Pancreas (tissue), 10 donors: ENCODE data around the gene UBFD1. TPM values are rescaled to one million over a fixed set of nuclear protein-coding genes. Genes with fewer than 3 reads are reported as not detected.

ENCODE experiments used
- ATAC-seq, 4 donors: fragments of 200-7000 bp; cut with Tn5 transposase; one replicate each; pipeline versions ENCODE4 v1.8.0 to v1.9.1; 2020; ENCODE audit warnings: mild to moderate bottlenecking in 4 of 4, moderate library complexity in 4 of 4
- DNase-seq, 6 donors: peaks; one replicate each; pipeline ENCODE4 v3.0.0-alpha.2; 2020
- FAIRE-seq: peaks from 2 replicates; lab custom pipeline; 2012; peaks lifted over from hg19 to GRCh38; lab: Jason Lieb, UNC
- H3K27ac ChIP-seq, 4 donors: fragments of 200-600 bp; sonication (generic); 1 replicate in 3 of 4; 2 replicates in 1 of 4; pipeline versions ENCODE4 v1.5.0 to v1.8.0; 2020
- H3K27me3 ChIP-seq, 4 donors: fragments of 200-600 bp; one replicate each; pipeline ENCODE4 v1.8.0; 2021
- H3K36me3 ChIP-seq, 3 donors: fragments of 200-600 bp; sonication (generic) in 1 of 3; one replicate each; pipeline versions ENCODE4 v1.5.0 to v1.8.0; 2020 to 2021
- H3K4me1 ChIP-seq, 3 donors: fragments of 200-600 bp; one replicate each; pipeline ENCODE4 v1.8.0; 2021
- H3K4me3 ChIP-seq, 4 donors: fragments of 200-600 bp; sonication (generic) in 2 of 4; one replicate each; pipeline versions ENCODE4 v1.5.0 to v1.8.0; 2020 to 2021
- H3K9me3 ChIP-seq, 4 donors: fragments of 200-600 bp; one replicate each; pipeline ENCODE4 v1.8.0; 2021
- WGBS, 2 donors: extraction: QIAGEN DNeasy Blood & Tissue Kit; methylation state at CpG; one replicate each; pipeline ENCODE4 v1.1.7; 2013; 5-methylcytosine and 5-hydroxymethylcytosine counted together
- intact Hi-C, 3 donors: fragments of 100-400 bp; cut with DNase I; formaldehyde crosslinking; loops; one replicate each; pipeline versions ENCODE4 v1.11.1 to v1.14.2; 2022
- polyA plus RNA-seq, 2 donors: library from polyadenylated mRNA; stranded (reverse); fragments of 200-250 nt; gene quantifications; one replicate each; pipeline ENCODE4 v1.2.3, GENCODE V29; 2013
- total RNA-seq, 6 donors: library from RNA; stranded (reverse); fragmentation: NEBNext Ultra II Directional in 4 of 6; extraction: Animal tissue kit (Norgen Biotek cat#: 25700) in 4 of 6; gene quantifications; one replicate each; pipeline versions ENCODE4 v1.2.1 to v1.2.4, GENCODE V29; 2021 to 2023
- TF ChIP-seq, protein P1 (sequence below), 4 donors: fragments of 200-600 bp; sonication (generic) in 3 of 4; IDR thresholded peaks; one replicate each; pipeline versions ENCODE4 v1.5.0 to v1.8.0; 2021; ENCODE audit warnings: antibody characterized with exemption in 4 of 4
- donor health status: healthy with polysubstance abuse.
- donor health status: DM: no; HTN: no; CAD: no; lungs with moderate emphysema.
- donor health status: DM: no; HTN: no; CAD: no.
- donor health status: control.
- donor health status: control.
- donor health status: Bipolar disorder and iron deficiency.
- donor health status: DM: yes; HTN: yes; CAD: no.
- donor health status: DM: no; HTN: no; CAD: no.
- donor health status: DM: no; HTN: no; CAD: no.
- donor health status: DM: yes; HTN: yes; CAD: no.

The UBFD1 gene
- total and polyA plus RNA-seq, 8 donors = 5.9 to 38.2 (median 17.6) TPM

DNA sequence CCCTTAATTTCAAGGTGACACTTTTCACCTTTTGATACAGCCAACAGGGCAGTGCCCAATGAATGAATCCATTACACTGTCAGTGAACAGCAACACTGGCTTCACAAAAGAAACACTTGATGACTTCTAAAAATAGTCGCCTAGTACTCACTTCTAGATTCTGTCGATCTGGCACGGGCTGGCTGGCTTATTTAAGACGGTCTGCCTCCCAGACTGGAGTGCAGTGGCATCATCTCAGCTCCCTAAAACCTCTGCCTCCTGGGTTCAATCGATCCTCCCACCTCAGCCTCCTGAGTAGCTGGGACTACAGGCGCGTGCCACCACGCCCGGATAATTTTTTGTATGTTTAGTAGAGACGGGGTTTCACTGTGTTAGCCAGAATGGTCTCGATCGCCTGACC, 36.7 kb downstream of the UBFD1 start:
- WGBS, 2 donors = 94 to 96% methylated on average over 12 of the region's 12 CpGs
- DNase-seq (no peak), FAIRE-seq (no peak)

DNA sequence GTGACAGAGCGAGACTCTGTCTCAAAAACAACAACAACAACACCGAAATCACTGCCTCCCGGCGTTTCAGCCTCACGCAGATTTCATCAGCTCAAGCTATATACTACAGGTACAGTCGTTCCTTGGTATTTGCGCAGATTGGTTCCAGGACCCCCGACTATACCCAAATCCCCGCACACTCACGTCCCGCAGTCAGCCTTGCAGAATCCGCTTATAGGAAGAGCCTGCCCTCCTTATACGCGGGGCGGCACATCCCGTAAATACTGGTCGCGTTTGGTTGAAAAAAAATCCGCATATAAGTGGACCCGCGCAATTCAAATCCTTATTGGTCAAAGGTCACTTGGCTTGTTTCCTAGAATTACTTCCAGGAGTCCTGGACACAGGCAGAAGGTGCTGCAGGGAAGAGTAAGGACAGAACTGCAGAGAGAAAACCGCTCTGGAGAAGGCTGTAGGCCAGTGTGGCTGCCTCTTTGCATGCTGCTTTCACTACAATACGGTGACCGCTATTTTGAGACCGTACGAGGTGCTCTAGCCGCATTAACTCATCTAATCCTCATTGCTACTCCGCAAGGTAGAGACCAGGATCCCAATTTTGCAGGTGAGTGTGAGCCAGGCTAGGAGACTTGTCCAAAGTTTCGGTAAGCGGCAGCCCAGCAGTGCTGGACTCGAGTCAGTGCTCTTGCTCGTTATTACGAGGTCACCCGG, 37.9 kb downstream of the UBFD1 start:
- 13% methylated on average over 34 of the region's 34 CpGs for WGBS, 2 donors
- Histone ChIP-seq H3K4me3 (peak overlapping the region; percentile 80 to 99 (median 87)), H3K9me3 (no peaks in the 10 kb centered on the region), H3K27me3 (no peaks in the 10 kb centered on the region), H3K36me3 (peaks cover 0 to 13% (median 0%) of the 10 kb centered on the region in 3 donors), H3K27ac (peak overlapping the region; percentile 27 to 47 (median 36)), H3K4me1 (peaks cover 7 to 11% (median 7%) of the 10 kb centered on the region in 3 donors)
- TF ChIP-seq, protein P1, sequence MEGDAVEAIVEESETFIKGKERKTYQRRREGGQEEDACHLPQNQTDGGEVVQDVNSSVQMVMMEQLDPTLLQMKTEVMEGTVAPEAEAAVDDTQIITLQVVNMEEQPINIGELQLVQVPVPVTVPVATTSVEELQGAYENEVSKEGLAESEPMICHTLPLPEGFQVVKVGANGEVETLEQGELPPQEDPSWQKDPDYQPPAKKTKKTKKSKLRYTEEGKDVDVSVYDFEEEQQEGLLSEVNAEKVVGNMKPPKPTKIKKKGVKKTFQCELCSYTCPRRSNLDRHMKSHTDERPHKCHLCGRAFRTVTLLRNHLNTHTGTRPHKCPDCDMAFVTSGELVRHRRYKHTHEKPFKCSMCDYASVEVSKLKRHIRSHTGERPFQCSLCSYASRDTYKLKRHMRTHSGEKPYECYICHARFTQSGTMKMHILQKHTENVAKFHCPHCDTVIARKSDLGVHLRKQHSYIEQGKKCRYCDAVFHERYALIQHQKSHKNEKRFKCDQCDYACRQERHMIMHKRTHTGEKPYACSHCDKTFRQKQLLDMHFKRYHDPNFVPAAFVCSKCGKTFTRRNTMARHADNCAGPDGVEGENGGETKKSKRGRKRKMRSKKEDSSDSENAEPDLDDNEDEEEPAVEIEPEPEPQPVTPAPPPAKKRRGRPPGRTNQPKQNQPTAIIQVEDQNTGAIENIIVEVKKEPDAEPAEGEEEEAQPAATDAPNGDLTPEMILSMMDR (IDR thresholded peaks at IDR 0.05) = no peak
- DNase-seq = no peak
- intact Hi-C loops = no loop called here
- no peak for FAIRE-seq
- ATAC-seq = peak; percentile 10 to 42 (median 22)

More for the DNA sequence above, 36.7 kb downstream of the UBFD1 start:
- H3K4me3 ChIP-seq = no peak overlapping the region
- H3K9me3 ChIP-seq = no peaks in the 10 kb centered on the region
- H3K36me3 ChIP-seq = peaks cover 0 to 20% (median 5%) of the 10 kb centered on the region in 3 donors
- no peaks in the 10 kb centered on the region for H3K27me3 ChIP-seq
- H3K4me1 ChIP-seq = peaks cover 7 to 11% (median 7%) of the 10 kb centered on the region in 3 donors
- no peak for ATAC-seq
- intact Hi-C loops = no loop called here
- no peak overlapping the region for H3K27ac ChIP-seq
- TF ChIP-seq, protein P1 (IDR thresholded peaks at IDR 0.05) = no peak

DNA sequence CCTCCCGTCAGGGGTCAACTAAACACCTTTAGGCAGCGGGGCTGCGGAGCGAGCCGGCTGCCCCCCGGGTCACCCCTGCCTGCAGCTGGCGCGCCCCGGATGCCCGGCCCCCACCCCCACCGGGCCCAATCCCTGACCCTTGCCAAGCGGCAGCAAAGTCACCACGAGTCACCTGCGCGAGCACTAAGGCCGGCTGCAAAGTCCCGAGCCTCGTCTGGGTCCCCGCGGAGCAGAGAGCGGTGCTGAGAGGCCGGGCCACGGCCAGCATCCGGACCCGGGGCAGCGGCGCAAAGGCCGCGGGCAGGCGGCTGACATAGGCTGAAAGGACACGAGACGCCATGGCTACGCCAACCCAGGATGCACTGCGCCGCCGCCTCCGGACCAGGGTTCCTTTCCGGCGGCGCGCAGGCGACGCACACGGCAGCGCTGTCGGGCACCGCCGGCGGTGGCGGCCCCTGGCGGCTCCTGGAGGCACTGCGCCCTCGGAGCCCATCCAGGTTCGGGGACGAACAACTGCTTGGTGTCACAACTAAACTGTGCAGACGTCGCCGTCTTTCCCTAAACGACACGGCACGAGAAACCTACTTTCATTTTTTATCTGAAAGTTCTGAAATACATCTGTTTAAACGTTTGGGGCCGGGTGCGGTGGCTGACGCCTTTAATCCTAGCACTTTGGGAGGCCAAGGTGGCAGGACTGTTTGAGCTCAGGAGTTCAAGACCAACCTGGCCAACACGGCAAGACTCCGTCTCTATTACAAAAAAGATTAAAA, 38.6 kb downstream of the UBFD1 start, which contains the start of gene NDUFAB1:
TSS of gene NDUFAB1 (minus strand) at position 366 of the 770 bp plus-strand sequence. CDS start at position 340, 26 bp downstream.
- Histone ChIP-seq H3K27me3 (no peaks in the 10 kb centered on the region), H3K36me3 (peaks cover 0 to 7% (median 0%) of the 10 kb centered on the region in 3 donors), H3K27ac (peak within 1 kb of the TSS; percentile 27 to 47 (median 36)), H3K9me3 (no peaks in the 10 kb centered on the region), H3K4me3 (peak within 1 kb of the TSS; percentile 80 to 99 (median 87)), H3K4me1 (peaks cover 7 to 11% (median 7%) of the 10 kb centered on the region in 3 donors)
- TF ChIP-seq, protein P1 (IDR thresholded peaks at IDR 0.05) = peak; percentile 100
- WGBS, 2 donors = 1% methylated on average over 59 to 67 of the region's 67 CpGs
- intact Hi-C loops = no loop called here
- FAIRE-seq = no peak
- ATAC-seq = peak; percentile 99 to 100 (median 100)
- DNase-seq = peak; percentile 87 to 99 (median 92)

DNA sequence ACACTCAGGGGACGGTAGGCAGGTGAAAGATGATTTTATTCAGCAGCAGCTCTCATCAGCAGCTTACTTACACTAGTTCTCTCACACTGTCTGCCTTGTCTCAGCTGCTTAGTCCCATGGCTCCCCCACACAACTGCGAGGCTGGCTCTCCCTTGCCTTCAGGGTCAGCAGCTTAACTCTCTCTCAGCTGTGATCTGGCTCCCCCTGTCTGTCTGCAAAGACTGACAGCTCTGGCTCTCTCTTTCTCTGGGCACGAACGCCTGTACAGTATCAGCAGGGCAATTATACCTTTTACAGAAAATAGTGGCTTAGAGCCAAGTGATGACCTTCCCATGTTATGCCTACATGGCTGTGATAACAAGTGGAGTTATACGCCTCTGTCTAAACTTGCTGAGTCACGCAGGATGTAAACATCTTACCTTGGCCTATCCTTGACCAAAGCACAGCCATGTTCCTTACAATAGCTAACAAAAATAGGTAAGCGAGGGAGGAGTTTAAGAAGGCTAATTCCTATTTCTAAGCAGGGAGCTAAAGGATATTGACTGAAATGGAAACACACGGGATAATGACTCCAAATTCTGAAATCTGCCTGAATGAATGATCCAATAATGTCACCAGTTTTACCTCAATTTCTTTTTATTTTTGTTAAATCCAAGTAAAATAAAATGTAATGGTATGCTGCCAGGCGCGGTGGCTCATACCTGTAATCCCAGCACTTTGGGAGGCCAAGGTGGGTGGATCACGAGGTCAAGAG, 39.7 kb downstream of the UBFD1 start:
- H3K9me3 ChIP-seq = no peaks in the 10 kb centered on the region
- no peaks in the 10 kb centered on the region for H3K27me3 ChIP-seq
- TF ChIP-seq, protein P1 (IDR thresholded peaks at IDR 0.05) = no peak
- WGBS, 2 donors = 75 to 77% methylated on average over 11 of the region's 11 CpGs
- no peak overlapping the region for H3K4me3 ChIP-seq
- DNase-seq (peak in 1 of 6 donors; percentile 15), FAIRE-seq (no peak), ATAC-seq (peak in 1 of 4 donors; percentile 5)
- intact Hi-C loops = no loop called here
- peaks cover 0 to 7% (median 0%) of the 10 kb centered on the region in 3 donors for H3K36me3 ChIP-seq
- no peak overlapping the region for H3K27ac ChIP-seq
- peaks cover 7 to 11% (median 7%) of the 10 kb centered on the region in 3 donors for H3K4me1 ChIP-seq
